ENCODE data around the gene CBLB.

DNA sequence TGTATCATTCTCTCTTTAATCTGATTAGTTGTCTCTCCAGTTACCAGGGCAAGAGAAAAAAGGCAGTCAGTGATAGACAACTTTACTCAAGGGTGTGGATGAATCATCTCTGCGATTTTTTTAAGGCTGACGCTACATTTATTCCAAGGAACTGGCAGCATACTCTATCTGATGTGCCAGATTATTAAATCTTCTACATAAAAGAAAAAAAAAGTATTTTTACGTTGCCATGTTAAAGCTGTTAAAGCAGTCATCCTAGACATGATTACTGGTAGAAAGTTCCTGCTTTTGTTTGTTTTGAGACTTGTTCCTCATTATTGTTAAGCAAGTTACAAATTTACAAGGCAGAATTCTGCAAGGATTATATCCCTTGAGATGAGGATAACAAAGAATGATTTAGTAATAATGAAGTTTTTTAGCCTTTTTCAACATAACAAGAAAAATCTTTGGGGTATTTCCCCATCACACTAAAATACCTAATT, 121.7 kb downstream of the CBLB start:
- TF ChIP-seq, protein P1, sequence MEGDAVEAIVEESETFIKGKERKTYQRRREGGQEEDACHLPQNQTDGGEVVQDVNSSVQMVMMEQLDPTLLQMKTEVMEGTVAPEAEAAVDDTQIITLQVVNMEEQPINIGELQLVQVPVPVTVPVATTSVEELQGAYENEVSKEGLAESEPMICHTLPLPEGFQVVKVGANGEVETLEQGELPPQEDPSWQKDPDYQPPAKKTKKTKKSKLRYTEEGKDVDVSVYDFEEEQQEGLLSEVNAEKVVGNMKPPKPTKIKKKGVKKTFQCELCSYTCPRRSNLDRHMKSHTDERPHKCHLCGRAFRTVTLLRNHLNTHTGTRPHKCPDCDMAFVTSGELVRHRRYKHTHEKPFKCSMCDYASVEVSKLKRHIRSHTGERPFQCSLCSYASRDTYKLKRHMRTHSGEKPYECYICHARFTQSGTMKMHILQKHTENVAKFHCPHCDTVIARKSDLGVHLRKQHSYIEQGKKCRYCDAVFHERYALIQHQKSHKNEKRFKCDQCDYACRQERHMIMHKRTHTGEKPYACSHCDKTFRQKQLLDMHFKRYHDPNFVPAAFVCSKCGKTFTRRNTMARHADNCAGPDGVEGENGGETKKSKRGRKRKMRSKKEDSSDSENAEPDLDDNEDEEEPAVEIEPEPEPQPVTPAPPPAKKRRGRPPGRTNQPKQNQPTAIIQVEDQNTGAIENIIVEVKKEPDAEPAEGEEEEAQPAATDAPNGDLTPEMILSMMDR (conservative IDR thresholded peaks at IDR 0.05 in 1 of 2, IDR thresholded peaks at IDR 0.05 in 1 of 2; ENCODE audit: low read depth in 1 of 2, low read length in 2 of 2) = no peak
- TF ChIP-seq EZH2 (IDR thresholded peaks at IDR 0.05; ENCODE audit: low read length, missing control alignments) = no peak
